Stimulated activated CD4-positive, alpha-beta T cell treated with anti-CD3 and anti-CD28 coated beads, Interleukin-12 subunit alpha, Interleukin-12 subunit beta, amount 100 ng/mL, for 24 hours (primary cell): ENCODE results near the gene PPP1R12A.

Experiments
- DNase-seq, 2 experiments: peaks; one replicate each; pipeline ENCODE4 v3.0.0-alpha.2; 2020; ENCODE audit warnings: low read depth in 2 of 2

PPP1R12A gene

DNA sequence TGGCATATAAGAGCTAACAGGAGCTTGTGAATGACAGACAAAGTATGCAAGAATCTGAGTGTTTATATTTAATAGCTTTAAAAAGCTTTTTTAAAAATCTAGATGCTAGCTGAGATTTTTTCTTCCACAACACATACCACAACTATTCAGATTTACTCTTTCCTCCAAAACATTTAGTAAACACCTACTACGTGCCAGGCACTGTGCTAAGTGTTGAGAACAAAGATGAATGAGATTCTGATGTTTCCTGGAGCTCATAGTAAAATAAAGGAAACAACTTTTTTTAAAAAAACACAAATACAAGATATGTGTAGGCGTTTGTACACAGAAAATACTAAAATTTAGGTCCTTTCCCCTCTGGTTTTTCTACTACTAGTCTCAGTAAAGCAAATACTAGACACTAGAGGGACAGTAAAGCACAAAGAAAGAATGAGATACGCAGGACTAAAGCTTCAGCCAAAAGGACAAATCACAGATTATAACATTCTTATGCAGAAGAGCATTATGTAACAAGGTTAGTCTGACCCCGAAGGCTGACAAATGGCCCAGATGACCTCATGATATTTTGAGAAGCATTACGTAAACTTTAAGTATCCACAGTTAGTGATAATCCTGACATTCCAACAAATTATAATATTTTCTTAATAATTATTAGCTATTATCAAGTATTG lies 165.6 kb downstream of the PPP1R12A start:
- DNase-seq = no peak

DNA sequence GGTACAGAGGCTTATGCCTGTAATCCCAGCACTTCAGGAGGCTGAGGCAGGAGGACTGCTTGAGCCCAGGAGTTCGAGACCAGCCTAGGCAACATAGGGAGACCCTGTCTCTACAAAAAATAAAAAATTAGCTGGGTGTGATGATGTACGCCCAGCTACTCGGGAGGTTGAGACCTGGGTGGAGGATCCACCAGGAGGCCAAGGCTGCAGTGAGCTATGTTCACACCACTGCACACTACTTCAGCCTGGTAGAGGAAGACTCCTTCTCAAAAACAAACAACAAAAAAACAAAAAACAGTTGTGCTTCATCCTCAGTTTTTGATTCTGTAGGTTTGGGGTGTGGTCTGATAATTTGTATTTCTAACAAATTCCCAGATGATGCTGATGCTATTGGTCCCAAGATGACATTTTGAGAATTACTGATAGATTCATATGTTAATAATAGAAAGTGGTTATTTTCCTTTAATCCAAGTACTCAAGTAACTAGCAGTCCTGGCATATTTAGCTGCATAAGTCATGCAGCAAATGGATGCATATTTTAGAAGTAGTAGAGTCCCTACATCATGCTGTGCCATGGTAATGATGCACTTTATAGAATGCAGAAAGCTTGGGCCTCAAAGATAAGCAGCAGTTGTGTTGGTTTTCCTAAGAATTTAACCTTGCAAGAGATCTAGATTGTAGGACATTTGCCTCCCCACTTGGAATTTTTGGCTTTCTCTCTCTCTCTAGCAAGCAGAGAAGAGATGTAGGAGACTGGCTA lies 168.0 kb downstream of the PPP1R12A start:
- DNase-seq = no peak

DNA sequence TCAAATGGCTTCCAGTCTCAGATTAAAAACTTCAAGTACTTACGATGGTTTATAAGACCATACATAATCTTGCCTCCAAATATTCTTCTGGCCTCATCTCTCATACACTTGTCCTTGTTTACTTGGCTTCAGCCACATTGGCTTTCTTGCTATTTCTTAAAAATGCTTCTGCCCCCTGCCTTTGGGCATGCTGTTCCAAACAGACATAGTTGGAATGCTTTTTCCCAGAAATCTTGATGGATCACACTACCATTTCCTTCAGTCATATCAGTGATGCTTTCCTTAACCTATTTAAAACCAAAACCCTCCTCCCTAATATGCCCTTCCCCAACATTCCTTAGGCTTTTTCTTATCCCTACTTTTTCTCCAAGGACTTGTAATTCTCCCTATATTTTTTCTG lies 169.7 kb downstream of the PPP1R12A start:
- DNase-seq = no peak

DNA sequence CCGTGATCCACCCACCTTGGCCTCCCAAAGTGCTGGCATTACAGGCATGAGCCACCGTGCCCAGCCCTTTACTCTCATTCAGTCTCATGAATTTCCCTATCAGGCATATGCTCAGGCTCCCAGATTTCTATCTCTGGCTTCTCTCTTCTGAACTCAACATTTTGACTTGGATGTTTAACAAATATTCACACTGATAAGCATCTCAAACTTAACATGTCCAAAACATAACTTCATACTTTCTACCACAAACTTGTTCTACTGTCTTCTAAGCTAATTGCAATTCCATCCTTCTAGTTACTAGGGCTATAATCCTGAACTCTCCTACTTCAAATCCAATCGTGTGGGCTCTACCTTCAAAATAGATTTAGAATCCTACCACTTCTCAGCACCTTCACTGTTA lies 170.3 kb downstream of the PPP1R12A start:
- no peak for DNase-seq

DNA sequence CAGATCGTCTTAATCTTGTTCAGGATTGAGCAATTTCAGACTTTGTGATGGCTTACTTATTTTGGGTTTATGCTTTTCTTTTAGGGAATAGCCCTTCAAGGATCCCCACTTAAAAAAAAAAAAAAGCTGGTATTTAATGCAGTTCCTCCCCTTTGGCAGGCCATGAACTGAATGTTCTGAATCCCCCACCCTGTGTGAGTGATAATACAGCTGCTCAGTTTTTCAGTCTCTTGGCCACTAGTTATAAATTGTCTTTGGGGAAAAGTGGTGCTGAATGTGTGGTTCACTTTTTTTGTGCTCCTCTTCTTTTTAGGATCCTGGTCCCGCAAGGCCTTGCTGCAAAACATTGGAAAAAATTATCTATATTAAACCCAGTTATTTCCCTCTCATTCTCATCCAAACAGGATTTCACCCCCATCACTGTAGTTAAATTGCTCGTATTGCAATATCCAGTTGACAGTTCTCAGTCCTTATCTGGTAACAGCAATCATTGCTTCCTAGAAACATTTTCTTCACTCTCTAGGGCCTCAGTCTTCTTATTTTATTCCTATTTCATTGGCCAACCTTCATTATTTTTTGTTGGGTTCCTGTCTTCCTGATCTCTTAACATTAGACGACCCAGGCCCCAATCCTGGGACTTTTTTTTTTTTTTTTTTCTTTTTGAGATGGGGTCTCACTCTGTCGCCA lies 171.0 kb downstream of the PPP1R12A start:
- no peak for DNase-seq

DNA sequence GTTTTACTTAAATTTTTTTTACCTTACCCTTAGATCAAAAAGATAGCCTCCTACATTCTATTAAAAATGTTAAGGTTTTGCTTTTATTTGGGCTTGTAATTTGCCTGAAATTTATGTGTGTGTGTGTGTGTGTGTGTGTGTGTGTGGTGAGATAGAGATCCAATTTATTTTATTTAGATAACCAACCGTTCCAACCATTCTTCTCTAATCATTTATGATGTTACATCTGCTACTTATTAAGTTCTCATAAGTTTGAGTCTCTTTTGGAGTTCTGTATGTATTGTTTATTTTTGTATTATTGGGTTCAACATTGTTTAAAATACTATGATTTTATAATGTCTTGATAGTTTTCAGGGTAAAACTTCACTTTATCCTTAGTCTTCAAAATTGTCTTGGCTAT lies 173.6 kb downstream of the PPP1R12A start:
- no peak for DNase-seq

DNA sequence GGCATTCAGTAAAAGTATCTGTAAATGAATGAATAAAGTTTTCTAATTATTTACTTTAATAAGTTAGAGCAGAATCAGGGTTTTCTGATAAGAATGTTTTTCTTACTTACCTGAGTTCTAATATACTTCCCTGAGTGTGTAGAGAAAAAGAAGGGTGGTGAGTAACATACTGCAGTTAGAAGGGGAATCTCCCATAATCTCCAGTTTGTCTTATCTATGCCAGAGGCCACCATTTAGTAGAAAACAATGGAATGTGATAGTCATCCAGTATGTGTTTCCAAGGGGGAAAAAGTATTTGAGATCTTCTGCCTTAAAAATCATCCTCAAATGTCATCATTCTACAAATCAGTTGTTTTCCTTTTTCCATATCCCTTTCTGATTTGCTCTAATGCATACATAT lies 187.6 kb downstream of the PPP1R12A start:
- no peak for DNase-seq

DNA sequence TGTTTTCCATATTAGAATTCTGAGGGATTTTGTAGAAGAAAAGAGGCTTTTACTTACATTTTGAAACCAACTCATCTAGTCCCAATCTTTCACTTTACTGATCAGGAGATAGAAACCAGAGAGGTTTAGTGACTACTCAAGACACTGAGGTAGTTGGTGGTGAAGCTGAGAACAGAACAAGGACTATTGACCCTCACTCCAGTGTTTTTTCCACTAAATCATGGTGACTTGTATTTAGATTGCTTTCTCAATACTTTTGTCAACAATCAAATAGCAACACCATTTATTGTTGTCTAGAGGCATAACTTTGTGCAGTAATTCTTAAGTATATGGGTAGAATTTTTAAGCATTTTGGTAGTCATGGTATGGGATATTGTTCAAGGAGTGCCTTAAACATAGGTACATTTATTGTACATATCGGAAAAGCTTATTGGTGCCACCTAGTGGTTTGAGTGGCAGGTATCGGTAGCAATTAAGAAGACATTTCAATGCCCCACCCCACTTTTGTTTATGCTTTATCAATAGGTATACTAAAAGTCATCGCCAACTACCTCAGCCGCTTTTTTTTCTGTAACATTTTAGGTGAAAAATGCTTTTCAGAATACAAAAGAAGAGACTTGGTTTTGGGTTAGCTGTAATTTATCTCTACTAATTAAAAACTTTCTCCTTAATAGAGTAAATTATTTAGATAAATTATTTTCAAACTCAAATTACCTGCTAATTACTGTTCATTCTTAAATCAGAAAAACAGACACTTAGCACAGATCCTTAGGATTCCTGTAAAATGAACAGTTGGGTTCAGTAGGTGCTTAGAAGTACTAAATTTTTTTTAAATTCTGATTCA lies 196.8 kb downstream of the PPP1R12A start:
- peak in 1 of 2 experiments; percentile 1 for DNase-seq

DNA sequence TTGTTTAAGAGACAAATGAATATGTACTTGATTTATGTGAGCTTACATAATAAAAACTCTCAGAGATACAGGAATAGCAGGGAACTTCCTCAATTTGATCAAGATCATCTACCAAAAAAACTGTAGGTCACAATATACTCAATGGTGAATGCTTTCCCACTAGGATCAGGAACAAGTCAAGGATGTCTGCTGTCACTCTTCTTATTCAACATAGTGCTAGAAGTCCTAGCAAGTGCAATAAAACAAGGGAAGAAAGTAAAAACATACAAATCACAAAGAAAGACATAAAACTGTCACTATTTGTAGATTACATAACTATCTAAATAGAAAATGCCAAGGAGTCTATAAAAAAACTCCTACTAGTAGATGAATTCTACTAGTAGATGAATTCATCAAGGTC lies 202.3 kb downstream of the PPP1R12A start:
- no peak for DNase-seq

DNA sequence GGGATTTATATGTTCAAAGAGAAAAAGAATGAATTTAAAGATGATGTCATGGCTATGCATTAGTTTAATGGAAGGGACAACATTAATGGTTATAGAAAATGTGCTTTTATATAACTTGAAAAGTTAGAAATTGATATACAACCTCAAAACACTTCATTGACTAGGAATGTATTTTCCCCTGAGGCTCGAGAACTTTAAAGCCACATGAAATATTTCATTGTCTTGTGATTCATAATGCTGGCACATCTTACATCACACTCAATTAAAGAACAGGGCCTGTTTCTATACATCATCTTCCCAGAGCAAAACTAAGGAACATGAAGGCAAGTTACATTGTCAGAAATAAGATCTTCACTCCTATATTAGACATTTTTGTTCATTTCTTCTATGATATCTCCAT lies 208.9 kb downstream of the PPP1R12A start:
- DNase-seq = no peak
